ENCODE measurements around the gene MVD. TPM values are rescaled to one million over a fixed set of nuclear protein-coding genes. Genes with fewer than 3 reads are reported as not detected.

The MVD gene
- polyA plus RNA-seq, 3 donors: 9.0 to 17.9 (median 12.2) TPM

GRCh38 chr16:88630941-88631340 is 31.9 kb downstream of the MVD start:
- no peaks in the 10 kb centered on the region for H3K9me3 ChIP-seq (replicated peaks in 1 of 2; ENCODE audit: control insufficient read depth in 1 of 2, insufficient read depth in 1 of 2, low read length in 2 of 2)
- Mint-ChIP-seq H3K27ac (no peak overlapping the region), H3K4me1 (peaks cover 10% of the 10 kb centered on the region), H3K27me3 (ENCODE audit: low read depth in 3 of 3) (peaks cover 8 to 24% (median 11%) of the 10 kb centered on the region in 3 donors), H3K36me3 (peaks cover 53 to 72% of the 10 kb centered on the region in 2 donors), H3K4me3 (no peak overlapping the region), H3K9me3 (no peaks in the 10 kb centered on the region)
- whole genome bisulfite sequencing (ENCODE audit: insufficient coverage): 95% methylated on average over 21 of the region's 23 CpGs
- no peak for TF ChIP-seq CTCF (IDR thresholded peaks at IDR 0.05)
- peaks cover 0 to 12% of the 10 kb centered on the region in 2 donors for H3K27me3 ChIP-seq (ENCODE audit: control insufficient read depth in 2 of 2, insufficient read depth in 2 of 2, low read length in 2 of 2)
- intact Hi-C loops (cut with micrococcal nuclease): loop anchor here in 1 of 2 donors (10.0 kb wide), 1 partner anchor 54 kb away; the partner anchor contains the start of gene SNAI3
- no peak overlapping the region for H3K9ac ChIP-seq (ENCODE audit: insufficient read depth, low read length, poor library complexity, severe bottlenecking)
- peaks cover 19% of the 10 kb centered on the region for H4K20me1 ChIP-seq (ENCODE audit: insufficient read depth, low read length)
- H3K4me3 ChIP-seq (replicated peaks in 1 of 3; ENCODE audit: low read depth in 2 of 3, low read length in 3 of 3): no peak overlapping the region
- H3K36me3 ChIP-seq (replicated peaks in 1 of 2; ENCODE audit: control insufficient read depth in 1 of 2, insufficient read depth in 2 of 2, low read length in 2 of 2): peaks cover 49 to 62% of the 10 kb centered on the region in 2 donors
- no peak for DNase-seq
- no peak overlapping the region for H3K4me2 ChIP-seq (replicated peaks; ENCODE audit: extremely low read depth, low read length, poor library complexity, severe bottlenecking)
- no peaks in the 10 kb centered on the region for H3K79me2 ChIP-seq (ENCODE audit: insufficient read depth, low read length)
- no peak overlapping the region for H2AFZ ChIP-seq (ENCODE audit: insufficient read depth, low read depth, low read length, poor library complexity, severe bottlenecking)
- H3K27ac ChIP-seq (ENCODE audit: low read depth in 1 of 2, low read length in 2 of 2): no peak overlapping the region
- H3K4me1 ChIP-seq (ENCODE audit: control insufficient read depth in 1 of 2, insufficient read depth in 2 of 2, low read length in 2 of 2): peaks cover 21 to 26% of the 10 kb centered on the region in 2 donors

- WGBS (ENCODE audit: insufficient coverage): 93% methylated on average over 5 of the region's 12 CpGs
- TF ChIP-seq CTCF (IDR thresholded peaks at IDR 0.05): no peak
- H3K27ac ChIP-seq (ENCODE audit: low read depth in 1 of 2, low read length in 2 of 2): no peak overlapping the region
- H3K4me3 Mint-ChIP-seq: no peak overlapping the region
- H3K36me3 ChIP-seq (replicated peaks in 1 of 2; ENCODE audit: control insufficient read depth in 1 of 2, insufficient read depth in 2 of 2, low read length in 2 of 2): peaks cover 49 to 67% of the 10 kb centered on the region in 2 donors
- H3K4me1 ChIP-seq (ENCODE audit: control insufficient read depth in 1 of 2, insufficient read depth in 2 of 2, low read length in 2 of 2): peaks cover 20 to 23% of the 10 kb centered on the region in 2 donors
- H3K27me3 Mint-ChIP-seq (ENCODE audit: low read depth in 3 of 3): peaks cover 7 to 19% (median 9%) of the 10 kb centered on the region in 3 donors
- H3K79me2 ChIP-seq (ENCODE audit: insufficient read depth, low read length): no peaks in the 10 kb centered on the region
- peaks cover 10% of the 10 kb centered on the region for H3K4me1 Mint-ChIP-seq
- H3K9me3 Mint-ChIP-seq: no peaks in the 10 kb centered on the region
- H4K20me1 ChIP-seq (ENCODE audit: insufficient read depth, low read length): peaks cover 15% of the 10 kb centered on the region
- no peak overlapping the region for H3K4me3 ChIP-seq (replicated peaks in 1 of 3; ENCODE audit: low read depth in 2 of 3, low read length in 3 of 3)
- peaks cover 0 to 7% of the 10 kb centered on the region in 2 donors for H3K27me3 ChIP-seq (ENCODE audit: control insufficient read depth in 2 of 2, insufficient read depth in 2 of 2, low read length in 2 of 2)
- H3K9me3 ChIP-seq (replicated peaks in 1 of 2; ENCODE audit: control insufficient read depth in 1 of 2, insufficient read depth in 1 of 2, low read length in 2 of 2): no peaks in the 10 kb centered on the region
- DNase-seq: no peak
- H3K9ac ChIP-seq (ENCODE audit: insufficient read depth, low read length, poor library complexity, severe bottlenecking): no peak overlapping the region
- H2AFZ ChIP-seq (ENCODE audit: insufficient read depth, low read depth, low read length, poor library complexity, severe bottlenecking): no peak overlapping the region
- H3K27ac Mint-ChIP-seq: no peak overlapping the region
- intact Hi-C loops (cut with micrococcal nuclease): loop anchor here in 1 of 2 donors (10.0 kb wide), 1 partner anchor 54 kb away; the partner anchor contains the start of gene SNAI3
- no peak overlapping the region for H3K4me2 ChIP-seq (replicated peaks; ENCODE audit: extremely low read depth, low read length, poor library complexity, severe bottlenecking)
- H3K36me3 Mint-ChIP-seq: peaks cover 57 to 76% of the 10 kb centered on the region in 2 donors
Measured at GRCh38 chr16:88630433-88630832, 32.5 kb downstream of the MVD start.

All from CD14-positive monocyte (primary cell).